HepG2 (cell line): ENCODE measurements around the gene CHCHD5. TPM values are rescaled to one million over a fixed set of nuclear protein-coding genes. Genes with fewer than 3 reads are reported as not detected.
A peak's percentile ranks its signal among the peaks of the same experiment; 100 is the strongest.

Experiments
- ATAC-seq: fragments of 200-7000 bp; cut with Tn5 transposase; 3 replicates; pipeline ENCODE4 v1.9.1; 2020; ENCODE audit warnings: mild to moderate bottlenecking, moderate library complexity
- BruUV-seq: library from RNA; stranded (reverse); fragments of 400-500 nt; replicated peaks from 2 replicates; lab custom pipeline; 2021; lab: Mats Ljungman, UMichigan
- CTCF ChIA-PET: fragments of 300-600 bp; formaldehyde crosslinking; extraction: SDS; loops from one replicate; lab custom pipeline; 2021; ENCODE audit warnings: low total read pairs, inconsistent platforms, low intra/inter-chr PET ratio; lab: Yijun Ruan, JAX
- POLR2A ChIA-PET: fragments of 350-600 bp; sonication (Branson Sonifier 250); formaldehyde crosslinking; loops from one replicate; lab custom pipeline; 2020; ENCODE audit warnings: antibody characterized with exemption, inconsistent platforms; lab: Yijun Ruan, JAX
- DNase-seq: peaks from one replicate; pipeline ENCODE4 v3.0.0-alpha.2; 2015; ENCODE audit warnings: low spot score
- FAIRE-seq: peaks from 3 replicates; lab custom pipeline; 2011; peaks lifted over from hg19 to GRCh38; lab: Jason Lieb, UNC
- H2AFZ ChIP-seq: one replicate; pipeline ENCODE4 v1.6.1; 2011; ENCODE audit warnings: low read length, inconsistent platforms
- H3K27ac ChIP-seq: fragments of 300-600 bp; 3 replicates; pipeline ENCODE4 v1.8.0; 2011; ENCODE audit warnings: mixed run types, mild to moderate bottlenecking, mixed read lengths, low read length, inconsistent platforms; ENCODE audit not compliant: insufficient read depth; ENCODE audit errors: extremely low read length
- H3K27me3 ChIP-seq, 2 experiments: fragments of 200-600 bp in 1 of 2; 2 replicates in 1 of 2; 3 replicates in 1 of 2; pipeline versions ENCODE4 v1.6.0 to v1.8.0; 2011; ENCODE audit warnings: low read length in 2 of 2, mild to moderate bottlenecking in 2 of 2, moderate library complexity in 2 of 2, inconsistent platforms in 1 of 2; ENCODE audit not compliant: insufficient read depth in 2 of 2, control insufficient read depth in 1 of 2
- H3K36me3 ChIP-seq, 2 experiments: fragments of 200-600 bp in 1 of 2; replicated peaks in 1 of 2; 2 replicates in 1 of 2; 3 replicates in 1 of 2; pipeline versions ENCODE4 v1.5.1 to v1.8.0; 2011; ENCODE audit warnings: low read length in 2 of 2, inconsistent platforms in 1 of 2; ENCODE audit not compliant: insufficient read depth in 2 of 2, control insufficient read depth in 1 of 2
- H3K4me1 ChIP-seq: 2 replicates; pipeline ENCODE4 v1.5.1; 2012; ENCODE audit warnings: low read length, inconsistent platforms; ENCODE audit not compliant: insufficient read depth
- H3K4me2 ChIP-seq: 2 replicates; pipeline ENCODE4 v1.6.0; 2011; ENCODE audit warnings: low read depth, low read length, inconsistent platforms
- H3K4me3 ChIP-seq, 3 experiments: fragments of 200-600 bp in 1 of 3; sonication (generic), shearing (Covaris generic) in 1 of 3; replicated peaks in 1 of 3; 2 replicates each; pipeline ENCODE4 v1.5.1; 2011 to 2016; ENCODE audit warnings: low read length in 3 of 3, inconsistent platforms in 2 of 3, low read depth in 2 of 3, mild to moderate bottlenecking in 2 of 3, control low read depth in 1 of 3, mixed read lengths in 1 of 3; ENCODE audit not compliant: insufficient read depth in 1 of 3
- H3K79me2 ChIP-seq: one replicate; pipeline ENCODE4 v1.6.1; 2011; ENCODE audit warnings: low read length, inconsistent platforms; ENCODE audit not compliant: insufficient read depth
- H3K9ac ChIP-seq: 2 replicates; pipeline ENCODE4 v1.6.0; 2011; ENCODE audit warnings: mild to moderate bottlenecking, low read depth, low read length, inconsistent platforms; ENCODE audit not compliant: insufficient read depth
- H3K9me3 ChIP-seq: 2 replicates; pipeline ENCODE4 v1.5.1; 2012; ENCODE audit warnings: mild to moderate bottlenecking, low read length
- H4K20me1 ChIP-seq: 2 replicates; pipeline ENCODE4 v1.6.0; 2011; ENCODE audit warnings: inconsistent platforms, mild to moderate bottlenecking, low read length, moderate library complexity; ENCODE audit not compliant: insufficient read depth
- CENPX ChIP-seq: sonication (generic); formaldehyde crosslinking; IDR thresholded peaks from 2 replicates; pipeline ENCODE4 v1.9.0; 2021; ENCODE audit warnings: mild to moderate bottlenecking, missing genetic modification reagents, moderate library complexity
- GZF1 ChIP-seq: sonication (generic); formaldehyde crosslinking; IDR thresholded peaks from 2 replicates; pipeline ENCODE4 v1.5.1; 2020; ENCODE audit warnings: mild to moderate bottlenecking, missing genetic modification reagents
- MATR3 ChIP-seq: sonication (generic); formaldehyde crosslinking; IDR thresholded peaks from 2 replicates; pipeline ENCODE4 v1.4.0; 2020; ENCODE audit warnings: missing genetic modification reagents
- MXD4 ChIP-seq: IDR thresholded peaks from 2 replicates; pipeline ENCODE4 v1.6.1; 2016; ENCODE audit warnings: mild to moderate bottlenecking, missing biosample characterization, missing genetic modification reagents
- PPARG ChIP-seq: conservative IDR thresholded peaks from 2 replicates; pipeline ENCODE4 v1.6.1; 2016; ENCODE audit warnings: missing biosample characterization, missing genetic modification reagents
- RBAK ChIP-seq: sonication (generic); formaldehyde crosslinking; IDR thresholded peaks from 2 replicates; pipeline ENCODE4 v1.5.1; 2020; ENCODE audit warnings: mild to moderate bottlenecking, missing genetic modification reagents
- SALL1 ChIP-seq: sonication (generic); formaldehyde crosslinking; IDR thresholded peaks from 2 replicates; pipeline ENCODE4 v1.8.0; 2022; ENCODE audit warnings: mild to moderate bottlenecking, missing genetic modification reagents
- SMC3 ChIP-seq: IDR thresholded peaks from 2 replicates; pipeline ENCODE4 v1.6.1; 2011; ENCODE audit warnings: low read length, improper control_type of control experiment
- SRY ChIP-seq: sonication (generic); formaldehyde crosslinking; IDR thresholded peaks from 2 replicates; pipeline ENCODE4 v1.8.0; 2022; ENCODE audit warnings: mild to moderate bottlenecking, missing genetic modification reagents
- U2AF2 ChIP-seq: fragments of 200-400 bp; formaldehyde crosslinking; IDR thresholded peaks from 2 replicates; pipeline ENCODE4 v1.6.1; 2017; ENCODE audit warnings: low read depth, mild to moderate bottlenecking, low read length
- ZMYM2 ChIP-seq: sonication (generic); formaldehyde crosslinking; IDR thresholded peaks from 2 replicates; pipeline ENCODE4 v1.8.0; 2022; ENCODE audit warnings: mild to moderate bottlenecking, missing genetic modification reagents
- ZNF333 ChIP-seq: sonication (generic); formaldehyde crosslinking; IDR thresholded peaks from 2 replicates; pipeline ENCODE4 v1.4.0; 2020; ENCODE audit warnings: mild to moderate bottlenecking, missing genetic modification reagents, borderline replicate concordance
- ZNF672 ChIP-seq: sonication (generic); formaldehyde crosslinking; IDR thresholded peaks from 2 replicates; pipeline ENCODE4 v1.8.1; 2022; ENCODE audit warnings: missing genetic modification reagents
- ZNF772 ChIP-seq: sonication (generic); formaldehyde crosslinking; IDR thresholded peaks from 2 replicates; pipeline ENCODE4 v1.5.0; 2020; ENCODE audit warnings: mild to moderate bottlenecking, missing genetic modification reagents
- ZNF891 ChIP-seq: sonication (generic); formaldehyde crosslinking; IDR thresholded peaks from 2 replicates; pipeline ENCODE4 v1.5.0; 2020; ENCODE audit warnings: mild to moderate bottlenecking, missing genetic modification reagents
- WGBS: methylation state at CpG from one replicate; pipeline ENCODE4 v1.1.6; 2017; ENCODE audit warnings: low lambda C conversion rate; 5-methylcytosine and 5-hydroxymethylcytosine counted together
- in situ Hi-C: cut with HindIII; loops from 2 replicates; pipeline ENCODE4 v1.10.0; 2017; ENCODE audit warnings: low pct_unique_long_range_greater_than_20kb; ENCODE audit not compliant: extremely low pct_ligation_motif_present
- intact Hi-C: fragments of 100-400 bp; cut with micrococcal nuclease; formaldehyde crosslinking; loops from one replicate; pipeline ENCODE4 v1.10.0; 2022; ENCODE audit not compliant: unreplicated experiment
- polyA plus RNA-seq, 8 experiments: library from polyadenylated mRNA; depleted of rRNA in 3 of 8; stranded (reverse) in 7 of 8; unstranded in 1 of 8; fragments of >200 nt; fragmentation: Illumina TruSeq in 4 of 8; extraction: Trizol in 4 of 8; gene quantifications; 2 replicates each; pipeline versions ENCODE4 v1.2.1 to v1.2.3, GENCODE V29; 2011 to 2016; ENCODE audit warnings: low read depth in 4 of 8, missing spikeins in 1 of 8, mixed read lengths in 1 of 8; ENCODE audit not compliant: insufficient read depth in 1 of 8
- total RNA-seq, 5 experiments: library from RNA; depleted of rRNA; stranded (reverse); fragments of >200 nt; fragmentation: Illumina TruSeq; extraction: Trizol; gene quantifications; 2 replicates each; pipeline ENCODE4 v1.2.3, GENCODE V29; 2016; ENCODE audit warnings: low read depth in 1 of 5
- TF ChIP-seq, protein P1 (sequence below): IDR thresholded peaks from 2 replicates; pipeline ENCODE4 v1.6.1; 2016; ENCODE audit warnings: mild to moderate bottlenecking

CHCHD5 gene
- total and polyA plus RNA-seq, 2 of the 13 experiments (the other 11 are each of a cell fraction or from before 2014, with no cell fraction given): 19.0 to 23.9 TPM

GRCh38 chr2:112542123-112542983, 42.1 kb upstream of the CHCHD5 start, which contains the start of gene POLR1B:
POLR1B (plus strand) TSS chr2:112542465; CDS start chr2:112542495, 30 bp downstream.
- TSS peak; percentile 59 for BruUV-seq
- Histone ChIP-seq H3K9ac (peak within 1 kb of the TSS; percentile 82), H3K27ac (peak within 1 kb of the TSS; percentile 84), H3K79me2 (peaks cover 47% of the 10 kb centered on the region), H3K36me3 (peaks cover 2 to 16% of the 10 kb centered on the region in 2 experiments; a peak in 4 of 5 replicates), H3K4me1 (peaks cover 26% of the 10 kb centered on the region), H3K4me3 (peak within 1 kb of the TSS; percentile 73 to 96 (median 86)), H4K20me1 (no peaks in the 10 kb centered on the region), H2AFZ (peak within 1 kb of the TSS; percentile 68), H3K27me3 (no peaks in the 10 kb centered on the region; a peak in 1 of 5 replicates), H3K4me2 (peak within 1 kb of the TSS; percentile 89), H3K9me3 (no peaks in the 10 kb centered on the region)
- DNase-seq (peak; percentile 89), ATAC-seq (peak; percentile 93), FAIRE-seq (no peak)
- intact Hi-C loops (loop anchor here (1.0 to 5.0 kb wide), 2 partner anchors 40 to 61 kb away; partner anchors contain the start of gene CHCHD5), in situ Hi-C loops (no loop called here)
- WGBS: 1% methylated on average over 42 of the region's 67 CpGs
- ChIA-PET CTCF (no interaction called here), POLR2A (interaction anchor here (1.0 to 1.6 kb wide), 4 partner anchors 41 to 487 kb away, joined by 3 to 9 read pairs (median 5); partner anchors contain the start of gene TMEM87B)
- TF ChIP-seq, protein P1, sequence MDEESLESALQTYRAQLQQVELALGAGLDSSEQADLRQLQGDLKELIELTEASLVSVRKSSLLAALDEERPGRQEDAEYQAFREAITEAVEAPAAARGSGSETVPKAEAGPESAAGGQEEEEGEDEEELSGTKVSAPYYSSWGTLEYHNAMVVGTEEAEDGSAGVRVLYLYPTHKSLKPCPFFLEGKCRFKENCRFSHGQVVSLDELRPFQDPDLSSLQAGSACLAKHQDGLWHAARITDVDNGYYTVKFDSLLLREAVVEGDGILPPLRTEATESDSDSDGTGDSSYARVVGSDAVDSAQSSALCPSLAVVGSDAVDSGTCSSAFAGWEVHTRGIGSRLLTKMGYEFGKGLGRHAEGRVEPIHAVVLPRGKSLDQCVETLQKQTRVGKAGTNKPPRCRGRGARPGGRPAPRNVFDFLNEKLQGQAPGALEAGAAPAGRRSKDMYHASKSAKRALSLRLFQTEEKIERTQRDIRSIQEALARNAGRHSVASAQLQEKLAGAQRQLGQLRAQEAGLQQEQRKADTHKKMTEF (CRISPR knock-in tag): peak; percentile 90
- TF ChIP-seq SALL1 (CRISPR knock-in tag) (peak; percentile 94), ZMYM2 (peak; percentile 85), SMC3 (no peak), SRY (no peak), ZNF891 (CRISPR knock-in tag) (peak; percentile 99), MATR3 (CRISPR knock-in tag) (no peak), ZNF772 (CRISPR knock-in tag) (peak; percentile 75), ZNF333 (CRISPR knock-in tag) (peak; percentile 94), ZNF672 (CRISPR knock-in tag) (no peak), MXD4 (CRISPR knock-in tag) (peak; percentile 99), PPARG (CRISPR knock-in tag) (peak; percentile 65; the same call in 1 of the 2 replicates), CENPX (CRISPR knock-in tag) (no peak), GZF1 (CRISPR knock-in tag) (no peak), U2AF2 (peak; percentile 78; the same call in 1 of the 2 replicates), RBAK (peak; percentile 71; the same call in 1 of the 2 replicates)
